K562 (cell line): ENCODE data around the gene KCNQ2. TPM values are rescaled to one million over a fixed set of nuclear protein-coding genes. Genes with fewer than 3 reads are reported as not detected.

Experiments
- ATAC-seq: fragments of 200-7000 bp; cut with Tn5 transposase; 3 replicates; pipeline ENCODE4 v1.9.1; 2020; ENCODE audit warnings: moderate library complexity
- BruUV-seq: library from RNA; stranded (reverse); fragments of 400-500 nt; replicated peaks from 2 replicates; lab custom pipeline; 2021; lab: Mats Ljungman, UMichigan
- CTCF ChIA-PET: fragments of 300-600 bp; formaldehyde crosslinking; extraction: SDS; loops from one replicate; lab custom pipeline; 2021; ENCODE audit warnings: low intra/inter-chr PET ratio; lab: Yijun Ruan, JAX
- POLR2A ChIA-PET: fragments of 300-600, 350-650 bp; sonication (Branson Sonifier 250); formaldehyde crosslinking; extraction: SDS; loops from one replicate; lab custom pipeline; 2021; ENCODE audit warnings: antibody characterized with exemption, inconsistent platforms; lab: Yijun Ruan, JAX
- DNase-seq, 4 experiments: peaks; one replicate each; pipeline versions ENCODE4 v3.0.0 to v3.0.0-alpha.2; 2011 to 2018; ENCODE audit warnings: low spot score in 3 of 4, mixed read lengths in 3 of 4; ENCODE audit errors: extremely low read depth in 1 of 4
- FAIRE-seq: peaks from 2 replicates; lab custom pipeline; 2011; peaks lifted over from hg19 to GRCh38; lab: Jason Lieb, UNC
- H2AFZ ChIP-seq: 2 replicates; pipeline ENCODE4 v1.6.0; 2011; ENCODE audit warnings: low read depth, low read length, control low read depth, inconsistent platforms
- H3K27ac ChIP-seq: fragments of 200-600 bp; 3 replicates; pipeline ENCODE4 v1.8.0; 2011; ENCODE audit warnings: low read depth, mild to moderate bottlenecking, control low read depth, inconsistent platforms, low read length, moderate library complexity, mixed read lengths; ENCODE audit errors: extremely low read depth
- H3K27me3 ChIP-seq, 2 experiments: fragments of 300-600 bp in 1 of 2; 2 replicates in 1 of 2; 3 replicates in 1 of 2; pipeline versions ENCODE4 v1.6.0 to v1.8.0; 2011; ENCODE audit warnings: inconsistent platforms in 2 of 2, low read length in 2 of 2, mild to moderate bottlenecking in 1 of 2, mixed read lengths in 1 of 2, moderate library complexity in 1 of 2; ENCODE audit not compliant: control insufficient read depth in 2 of 2, insufficient read depth in 2 of 2
- H3K36me3 ChIP-seq: fragments of 300-600 bp; 3 replicates; pipeline ENCODE4 v1.8.0; 2011; ENCODE audit warnings: mild to moderate bottlenecking, low read length, inconsistent platforms; ENCODE audit not compliant: control insufficient read depth, insufficient read depth
- H3K4me1 ChIP-seq, 2 experiments: fragments of 200-600 bp in 1 of 2; replicated peaks in 1 of 2; 2 replicates in 1 of 2; 3 replicates in 1 of 2; pipeline versions ENCODE4 v1.5.1 to v1.8.0; 2011; ENCODE audit warnings: inconsistent platforms in 2 of 2, low read length in 2 of 2, mild to moderate bottlenecking in 1 of 2, mixed read lengths in 1 of 2, moderate library complexity in 1 of 2; ENCODE audit not compliant: control insufficient read depth in 2 of 2, insufficient read depth in 2 of 2
- H3K4me2 ChIP-seq: 2 replicates; pipeline ENCODE4 v1.6.1; 2011; ENCODE audit warnings: low read length, control low read depth, inconsistent platforms, mixed read lengths; ENCODE audit not compliant: insufficient read depth
- H3K4me3 ChIP-seq: fragments of 200-600 bp; sonication (generic), shearing (Covaris generic); 2 replicates; pipeline ENCODE4 v1.5.1; 2016; ENCODE audit warnings: control low read depth, inconsistent platforms
- H3K79me2 ChIP-seq: fragments of 200-600 bp; 3 replicates; pipeline ENCODE4 v1.8.0; 2011; ENCODE audit warnings: low read length, inconsistent platforms; ENCODE audit not compliant: control insufficient read depth, insufficient read depth
- H3K9ac ChIP-seq, 2 experiments: 2 replicates each; pipeline versions ENCODE4 v1.6.0 to v1.6.1; 2011; ENCODE audit warnings: low read depth in 2 of 2, low read length in 2 of 2, control low read depth in 1 of 2, inconsistent platforms in 1 of 2, mild to moderate bottlenecking in 1 of 2, mixed read lengths in 1 of 2; ENCODE audit not compliant: insufficient read depth in 1 of 2
- H3K9me1 ChIP-seq: one replicate; pipeline ENCODE4 v1.6.0; 2011; ENCODE audit warnings: inconsistent platforms, mild to moderate bottlenecking, low read length, moderate library complexity; ENCODE audit not compliant: control insufficient read depth, insufficient read depth
- H3K9me3 ChIP-seq: replicated peaks from 2 replicates; pipeline ENCODE4 v1.5.1; 2011; ENCODE audit warnings: low read depth, low read length, inconsistent platforms; ENCODE audit not compliant: control insufficient read depth, insufficient read depth
- H4K20me1 ChIP-seq: replicated peaks from 2 replicates; pipeline ENCODE4 v1.6.1; 2011; ENCODE audit warnings: low read length, inconsistent platforms, mixed read lengths; ENCODE audit not compliant: control insufficient read depth, insufficient read depth
- CHD4 ChIP-seq: fragments of 200-600 bp; sonication (generic); IDR thresholded peaks from 3 replicates; pipeline ENCODE4 v1.6.1; 2012; ENCODE audit warnings: low read depth, mild to moderate bottlenecking, mixed read lengths, low read length, inconsistent platforms; ENCODE audit not compliant: insufficient read depth, insufficient replicate concordance, poor library complexity, severe bottlenecking
- MTA2 ChIP-seq: fragments of 450-650 bp; IDR thresholded peaks from 2 replicates; pipeline ENCODE4 v1.6.1; 2016; ENCODE audit warnings: low read depth
- RB1 ChIP-seq: fragments of 450-650 bp; IDR thresholded peaks from 2 replicates; pipeline ENCODE4 v1.6.1; 2017; ENCODE audit warnings: low read depth, mild to moderate bottlenecking
- RFX1 ChIP-seq: fragments of 450-650 bp; IDR thresholded peaks from 2 replicates; pipeline ENCODE4 v1.6.1; 2016; ENCODE audit warnings: mild to moderate bottlenecking, moderate library complexity
- ZNF224 ChIP-seq: sonication (generic); formaldehyde crosslinking; IDR thresholded peaks from 2 replicates; pipeline ENCODE4 v1.8.0; 2022; ENCODE audit warnings: mild to moderate bottlenecking, missing genetic modification reagents
- WGBS: fragments of 100-300 bp; shearing (Covaris generic); methylation state at CpG from one replicate; pipeline ENCODE4 v1.1.6; 2016; ENCODE audit warnings: low coverage, mixed read lengths; ENCODE audit not compliant: insufficient coverage; ENCODE audit errors: missing lambda C conversion rate; 5-methylcytosine and 5-hydroxymethylcytosine counted together
- in situ Hi-C: fragments of 300-500 bp; cut with MboI; formaldehyde crosslinking; loops from 4 replicates; pipeline ENCODE4 v1.15.0; 2018; ENCODE audit warnings: inconsistent platforms, mixed read lengths
- intact Hi-C: fragments of 100-400 bp; cut with micrococcal nuclease; formaldehyde crosslinking; loops from 2 replicates; pipeline ENCODE4 v1.14.2; 2022
- polyA plus RNA-seq, 8 experiments: library from polyadenylated mRNA; depleted of rRNA in 4 of 8; stranded (reverse) in 5 of 8; unstranded in 3 of 8; fragments of >200 nt; fragmentation: Nextera tagmentation in 2 of 8; fragmentation: Illumina TruSeq in 1 of 8; extraction: Ambion mirVana in 2 of 8; extraction: Trizol in 1 of 8; gene quantifications; 2 replicates each; pipeline versions ENCODE4 v1.2.1 to v1.2.3, GENCODE V29; 2011 to 2014; ENCODE audit warnings: inconsistent platforms in 1 of 8, missing spikeins in 1 of 8
- total RNA-seq, 7 experiments: library from RNA; depleted of rRNA in 6 of 7; stranded (reverse); fragments of >200 nt in 6 of 7; fragmentation: Illumina TruSeq in 2 of 7; extraction: Trizol in 2 of 7; gene quantifications; 2 replicates each; pipeline versions ENCODE4 v1.2.1 to v1.2.3, GENCODE V29; 2011 to 2021; ENCODE audit warnings: low replicate concordance in 1 of 7
- TF ChIP-seq, protein P1 (sequence below): fragments of 450-650 bp; IDR thresholded peaks from 2 replicates; pipeline ENCODE4 v1.6.1; 2016; ENCODE audit warnings: borderline replicate concordance
- TF ChIP-seq, protein P2 (sequence below), 2 experiments: IDR thresholded peaks in 1 of 2; conservative IDR thresholded peaks in 1 of 2; 2 replicates each; pipeline ENCODE4 v1.6.1; 2016; ENCODE audit warnings: low read depth in 2 of 2, mild to moderate bottlenecking in 1 of 2, missing compliant biosample characterization in 1 of 2, missing genetic modification characterization in 1 of 2, moderate library complexity in 1 of 2

The KCNQ2 gene
- total and polyA plus RNA-seq, 9 of the 15 experiments (the other 6 are each of a cell fraction or from before 2014, with no cell fraction given) = 0.13 to 0.16 TPM; not detected in 7

DNA sequence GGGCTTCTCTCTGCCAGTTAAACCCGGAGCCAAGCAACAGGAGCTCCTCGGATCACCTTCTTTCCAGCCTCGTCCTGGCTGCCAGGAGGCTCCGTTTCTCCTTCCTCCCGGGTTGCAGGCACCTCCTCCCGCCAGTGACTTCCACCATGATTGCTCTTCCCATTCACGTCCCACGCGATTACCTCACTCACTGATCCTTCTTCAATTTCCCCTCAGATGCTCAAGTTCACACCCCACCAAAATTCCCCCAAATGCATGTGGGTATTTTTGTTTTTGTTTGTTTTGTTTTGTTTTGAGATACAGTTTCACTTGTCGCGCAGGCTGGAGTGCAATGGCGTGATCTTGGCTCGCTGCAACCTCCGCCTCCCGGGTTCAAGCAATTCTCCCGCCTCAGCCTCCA, 25.1 kb downstream of the KCNQ2 start (continued):
- TF ChIP-seq, protein P1, sequence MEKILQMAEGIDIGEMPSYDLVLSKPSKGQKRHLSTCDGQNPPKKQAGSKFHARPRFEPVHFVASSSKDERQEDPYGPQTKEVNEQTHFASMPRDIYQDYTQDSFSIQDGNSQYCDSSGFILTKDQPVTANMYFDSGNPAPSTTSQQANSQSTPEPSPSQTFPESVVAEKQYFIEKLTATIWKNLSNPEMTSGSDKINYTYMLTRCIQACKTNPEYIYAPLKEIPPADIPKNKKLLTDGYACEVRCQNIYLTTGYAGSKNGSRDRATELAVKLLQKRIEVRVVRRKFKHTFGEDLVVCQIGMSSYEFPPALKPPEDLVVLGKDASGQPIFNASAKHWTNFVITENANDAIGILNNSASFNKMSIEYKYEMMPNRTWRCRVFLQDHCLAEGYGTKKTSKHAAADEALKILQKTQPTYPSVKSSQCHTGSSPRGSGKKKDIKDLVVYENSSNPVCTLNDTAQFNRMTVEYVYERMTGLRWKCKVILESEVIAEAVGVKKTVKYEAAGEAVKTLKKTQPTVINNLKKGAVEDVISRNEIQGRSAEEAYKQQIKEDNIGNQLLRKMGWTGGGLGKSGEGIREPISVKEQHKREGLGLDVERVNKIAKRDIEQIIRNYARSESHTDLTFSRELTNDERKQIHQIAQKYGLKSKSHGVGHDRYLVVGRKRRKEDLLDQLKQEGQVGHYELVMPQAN = no peak
- TF ChIP-seq RB1 (no peak), CHD4 (no peak), ZNF224 (CRISPR knock-in tag) (no peak)

DNA sequence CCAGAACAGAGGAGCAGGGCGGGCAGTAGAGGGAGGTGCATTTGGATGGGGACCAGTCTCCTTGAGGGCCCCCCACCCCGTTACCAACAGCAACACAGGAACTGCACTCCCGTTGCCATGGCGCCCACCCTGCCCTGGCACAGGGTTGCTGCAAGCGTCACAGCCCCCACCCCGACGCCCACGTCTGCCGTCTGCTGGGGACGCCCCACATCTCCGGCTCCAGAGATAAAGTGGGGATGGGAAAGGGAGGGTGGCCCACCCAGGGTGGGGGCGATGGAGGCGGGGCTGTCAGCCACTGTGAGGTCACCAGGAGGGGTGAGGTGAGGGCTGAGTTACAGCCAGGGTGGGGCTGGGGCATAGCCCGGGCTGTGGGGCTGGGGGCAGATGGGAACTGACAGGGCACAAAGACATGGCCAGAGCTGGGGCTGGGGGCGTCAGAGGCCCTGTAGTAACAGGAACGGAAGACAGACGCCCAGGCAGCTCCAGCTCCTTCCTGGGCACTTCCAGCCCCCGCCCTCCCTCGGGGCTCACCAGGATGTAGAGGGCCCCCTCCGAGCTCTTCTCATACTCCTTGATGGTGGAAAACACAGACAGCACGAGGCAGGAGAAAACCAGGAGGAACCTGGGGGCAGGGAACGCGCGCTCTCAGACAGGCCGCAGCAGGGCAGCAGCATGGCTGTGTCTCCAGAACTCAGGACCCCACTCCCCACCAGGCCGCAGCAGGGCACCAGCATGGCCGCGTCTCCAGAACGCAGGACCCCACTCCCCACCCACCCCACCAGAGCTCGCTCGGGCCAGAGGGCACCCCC, 26.0 kb downstream of the KCNQ2 start:
- Histone ChIP-seq H3K4me2 (no peak overlapping the region), H3K79me2 (no peaks in the 10 kb centered on the region), H3K9ac (no peak overlapping the region), H4K20me1 (0 out of 2 replicates have a peak, but pooled peaks cover 6% of the 10 kb centered on the region), H3K9me3 (peaks cover 4% of the 10 kb centered on the region; the same call in 1 of the 2 replicates), H3K27ac (no peak overlapping the region), H2AFZ (no peak overlapping the region), H3K27me3 (peaks cover 10 to 31% of the 10 kb centered on the region in 2 experiments; a peak in 4 of 5 replicates), H3K4me1 (peaks cover 0 to 19% of the 10 kb centered on the region in 2 experiments; a peak in 2 of 5 replicates), H3K4me3 (no peak overlapping the region), H3K9me1 (no peaks in the 10 kb centered on the region), H3K36me3 (no peaks in the 10 kb centered on the region)
- no peak for ATAC-seq
- ChIA-PET POLR2A (no interaction called here), CTCF (no interaction called here)
- in situ Hi-C loops = no loop called here
- FAIRE-seq = no peak
- TF ChIP-seq RFX1 (peak; percentile 46; the same call in 1 of the 2 replicates), MTA2 (no peak)
- TF ChIP-seq, protein P2, sequence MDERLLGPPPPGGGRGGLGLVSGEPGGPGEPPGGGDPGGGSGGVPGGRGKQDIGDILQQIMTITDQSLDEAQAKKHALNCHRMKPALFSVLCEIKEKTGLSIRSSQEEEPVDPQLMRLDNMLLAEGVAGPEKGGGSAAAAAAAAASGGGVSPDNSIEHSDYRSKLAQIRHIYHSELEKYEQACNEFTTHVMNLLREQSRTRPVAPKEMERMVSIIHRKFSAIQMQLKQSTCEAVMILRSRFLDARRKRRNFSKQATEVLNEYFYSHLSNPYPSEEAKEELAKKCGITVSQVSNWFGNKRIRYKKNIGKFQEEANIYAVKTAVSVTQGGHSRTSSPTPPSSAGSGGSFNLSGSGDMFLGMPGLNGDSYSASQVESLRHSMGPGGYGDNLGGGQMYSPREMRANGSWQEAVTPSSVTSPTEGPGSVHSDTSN (CRISPR knock-in tag; IDR thresholded peaks at IDR 0.05; ENCODE audit: low read depth) = no peak
- TF ChIP-seq, protein P2 (tag; conservative IDR thresholded peaks at IDR 0.05; ENCODE audit: low read depth) = no peak
- no peak for DNase-seq
- intact Hi-C loops = no loop called here
- 3% methylated on average over 27 of the region's 31 CpGs for WGBS
- BruUV-seq = no TSS peak
